ENCODE data around the gene PCF11.
A peak's percentile ranks its signal among the peaks of the same experiment; 100 is the strongest.
"Not testable (repeated sequence)": the region's sequence is repeated elsewhere in the genome, so short reads cannot be mapped to it uniquely, and the experiment has no call there.

The PCF11 gene

GRCh38 chr11:83194281-83195142, 37.6 kb downstream of the PCF11 start:
- H3K4me2 ChIP-seq (ENCODE audit: low read length): peak overlapping the region; percentile 99
- H3K27me3 ChIP-seq (ENCODE audit: control insufficient read depth, insufficient read depth, low read length): no peaks in the 10 kb centered on the region
- peak overlapping the region; percentile 91 for H3K4me3 ChIP-seq (ENCODE audit: low read length)
- H3K36me3 ChIP-seq (ENCODE audit: insufficient read depth, low read length): peaks cover 21% of the 10 kb centered on the region
- H3K9ac ChIP-seq (ENCODE audit: low read depth, low read length): peak overlapping the region; percentile 97
- H3K9me3 ChIP-seq (replicated peaks; ENCODE audit: low read length): no peaks in the 10 kb centered on the region
- H3K4me1 ChIP-seq (ENCODE audit: control insufficient read depth, insufficient read depth, low read length): peaks cover 19% of the 10 kb centered on the region

- peak overlapping the region; percentile 97 for H3K9ac ChIP-seq (ENCODE audit: low read depth, low read length)
- H3K4me3 ChIP-seq (ENCODE audit: low read length): peak overlapping the region; percentile 91
- H3K4me2 ChIP-seq (ENCODE audit: low read length): peak overlapping the region; percentile 99
- no peaks in the 10 kb centered on the region for H3K9me3 ChIP-seq (replicated peaks; ENCODE audit: low read length)
- H3K36me3 ChIP-seq (ENCODE audit: insufficient read depth, low read length): peaks cover 21% of the 10 kb centered on the region
- H3K4me1 ChIP-seq (ENCODE audit: control insufficient read depth, insufficient read depth, low read length): peaks cover 19% of the 10 kb centered on the region
- no peaks in the 10 kb centered on the region for H3K27me3 ChIP-seq (ENCODE audit: control insufficient read depth, insufficient read depth, low read length)
These were observed 38.2 kb downstream of the PCF11 start for GRCh38 chr11:83195143-83195466.

- H3K4me2 ChIP-seq (ENCODE audit: low read length): peak overlapping the region; percentile 99
- peaks cover 19% of the 10 kb centered on the region for H3K4me1 ChIP-seq (ENCODE audit: control insufficient read depth, insufficient read depth, low read length)
- H3K9me3 ChIP-seq (replicated peaks; ENCODE audit: low read length): no peaks in the 10 kb centered on the region
- H3K4me3 ChIP-seq (ENCODE audit: low read length): peak overlapping the region; percentile 91
- no peaks in the 10 kb centered on the region for H3K27me3 ChIP-seq (ENCODE audit: control insufficient read depth, insufficient read depth, low read length)
- H3K36me3 ChIP-seq (ENCODE audit: insufficient read depth, low read length): peaks cover 16% of the 10 kb centered on the region
- no peak overlapping the region for H3K9ac ChIP-seq (ENCODE audit: low read depth, low read length)
These were observed 38.7 kb downstream of the PCF11 start for GRCh38 chr11:83195649-83196048.

DNA sequence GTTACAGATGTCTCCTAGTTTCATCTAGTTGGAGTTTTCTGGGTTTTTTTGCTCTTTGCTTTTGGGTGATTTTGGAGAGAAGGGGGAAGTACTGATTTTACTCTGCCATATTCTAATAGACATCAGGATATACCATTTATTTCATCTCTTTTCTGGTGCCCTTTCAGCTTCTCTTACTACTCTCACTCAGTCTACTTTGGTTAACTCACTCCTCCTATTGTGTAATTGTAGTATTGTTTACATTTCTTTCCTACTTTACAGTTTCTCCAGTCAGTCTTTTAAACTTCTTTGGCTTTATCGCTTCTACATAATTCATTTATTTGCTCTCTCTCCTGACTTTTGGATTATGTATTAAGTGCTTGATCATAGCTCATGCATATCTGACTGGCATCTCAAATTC, 43.1 kb downstream of the PCF11 start:
- Histone ChIP-seq H3K36me3 (ENCODE audit: insufficient read depth, low read length) (peaks cover 8% of the 10 kb centered on the region), H3K4me1 (ENCODE audit: control insufficient read depth, insufficient read depth, low read length) (peaks cover 15% of the 10 kb centered on the region), H3K4me3 (ENCODE audit: low read length) (no peak overlapping the region), H3K4me2 (ENCODE audit: low read length) (no peak overlapping the region), H3K9me3 (replicated peaks; ENCODE audit: low read length) (no peaks in the 10 kb centered on the region), H3K27me3 (ENCODE audit: control insufficient read depth, insufficient read depth, low read length) (no peaks in the 10 kb centered on the region), H3K9ac (ENCODE audit: low read depth, low read length) (no peak overlapping the region)

DNA sequence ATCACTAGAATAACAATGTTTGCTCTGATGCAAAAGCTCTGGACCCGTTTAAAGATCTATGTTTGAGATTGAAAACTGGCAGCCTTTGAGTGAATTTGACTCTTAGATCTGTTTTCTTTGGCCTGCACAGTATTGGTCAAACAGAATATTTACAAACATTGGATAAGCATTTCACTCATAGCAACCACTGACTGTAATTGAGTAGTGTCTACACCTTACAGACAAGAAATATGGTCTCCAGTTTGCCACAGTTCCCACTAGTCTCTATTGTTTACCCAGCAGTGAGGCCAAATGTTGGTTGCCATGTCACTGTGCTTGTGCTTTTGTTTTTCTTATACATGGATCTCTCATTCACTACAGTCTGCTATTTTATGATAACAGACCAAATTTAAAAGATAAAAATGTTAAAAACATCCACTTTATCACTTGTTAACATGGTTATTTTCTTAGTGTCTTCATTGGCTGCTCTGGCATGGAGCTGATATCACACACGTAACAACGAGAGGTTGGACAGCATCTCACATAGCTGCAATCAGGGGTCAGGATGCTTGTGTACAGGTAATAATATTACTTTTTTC, 48.8 kb downstream of the PCF11 start:
- no peak overlapping the region for H3K4me3 ChIP-seq (ENCODE audit: low read length)
- H3K9ac ChIP-seq (ENCODE audit: low read depth, low read length): no peak overlapping the region
- H3K27me3 ChIP-seq (ENCODE audit: control insufficient read depth, insufficient read depth, low read length): no peaks in the 10 kb centered on the region
- no peaks in the 10 kb centered on the region for H3K4me1 ChIP-seq (ENCODE audit: control insufficient read depth, insufficient read depth, low read length)
- H3K9me3 ChIP-seq (replicated peaks; ENCODE audit: low read length): no peaks in the 10 kb centered on the region
- no peak overlapping the region for H3K4me2 ChIP-seq (ENCODE audit: low read length)
- H3K36me3 ChIP-seq (ENCODE audit: insufficient read depth, low read length): peaks cover 3% of the 10 kb centered on the region

DNA sequence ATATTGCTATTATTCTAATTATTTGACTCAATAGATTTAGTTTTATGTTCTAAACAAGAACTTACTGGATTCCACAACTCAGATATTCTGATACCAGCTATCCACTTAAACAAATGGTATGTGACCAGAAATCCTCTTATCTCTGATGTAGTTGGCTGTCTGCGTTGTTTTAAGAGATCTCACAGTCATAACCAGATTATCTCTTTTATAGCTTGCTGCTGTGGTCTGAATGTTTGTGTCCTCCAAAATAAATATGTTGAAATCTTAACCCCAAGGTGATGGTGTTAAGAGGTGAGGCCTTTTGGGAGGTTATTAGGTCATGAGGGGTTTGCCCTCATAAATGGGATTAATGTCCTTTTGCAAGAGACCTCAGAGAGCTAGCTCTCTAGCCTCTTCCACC, 49.3 kb downstream of the PCF11 start:
- no peaks in the 10 kb centered on the region for H3K4me1 ChIP-seq (ENCODE audit: control insufficient read depth, insufficient read depth, low read length)
- peaks cover 3% of the 10 kb centered on the region for H3K36me3 ChIP-seq (ENCODE audit: insufficient read depth, low read length)
- H3K27me3 ChIP-seq (ENCODE audit: control insufficient read depth, insufficient read depth, low read length): no peaks in the 10 kb centered on the region
- no peaks in the 10 kb centered on the region for H3K9me3 ChIP-seq (replicated peaks; ENCODE audit: low read length)
- no peak overlapping the region for H3K9ac ChIP-seq (ENCODE audit: low read depth, low read length)
- no peak overlapping the region for H3K4me2 ChIP-seq (ENCODE audit: low read length)
- no peak overlapping the region for H3K4me3 ChIP-seq (ENCODE audit: low read length)

- not testable (repeated sequence) for H3K4me1 ChIP-seq (ENCODE audit: control insufficient read depth, insufficient read depth, low read length); H3K9ac ChIP-seq (ENCODE audit: low read depth, low read length)
These were observed 49.9 kb downstream of the PCF11 start for GRCh38 chr11:83206771-83207382.

GRCh38 chr11:83219095-83219494, 62.2 kb downstream of the PCF11 start:
- H3K9me3 ChIP-seq (replicated peaks; ENCODE audit: low read length): no peaks in the 10 kb centered on the region
- H3K27me3 ChIP-seq (ENCODE audit: control insufficient read depth, insufficient read depth, low read length): no peaks in the 10 kb centered on the region
- no peaks in the 10 kb centered on the region for H3K36me3 ChIP-seq (ENCODE audit: insufficient read depth, low read length)
- no peak overlapping the region for H3K4me2 ChIP-seq (ENCODE audit: low read length)
- no peak overlapping the region for H3K9ac ChIP-seq (ENCODE audit: low read depth, low read length)
- H3K4me1 ChIP-seq (ENCODE audit: control insufficient read depth, insufficient read depth, low read length): peaks cover 5% of the 10 kb centered on the region
- no peak overlapping the region for H3K4me3 ChIP-seq (ENCODE audit: low read length)

More at GRCh38 chr11:83206771-83207382, 49.9 kb downstream of the PCF11 start:
- not testable (repeated sequence) for H3K4me3 ChIP-seq (ENCODE audit: low read length); H3K36me3 ChIP-seq (ENCODE audit: insufficient read depth, low read length); H3K27me3 ChIP-seq (ENCODE audit: control insufficient read depth, insufficient read depth, low read length); H3K9me3 ChIP-seq (replicated peaks; ENCODE audit: low read length); H3K4me2 ChIP-seq (ENCODE audit: low read length)

DNA sequence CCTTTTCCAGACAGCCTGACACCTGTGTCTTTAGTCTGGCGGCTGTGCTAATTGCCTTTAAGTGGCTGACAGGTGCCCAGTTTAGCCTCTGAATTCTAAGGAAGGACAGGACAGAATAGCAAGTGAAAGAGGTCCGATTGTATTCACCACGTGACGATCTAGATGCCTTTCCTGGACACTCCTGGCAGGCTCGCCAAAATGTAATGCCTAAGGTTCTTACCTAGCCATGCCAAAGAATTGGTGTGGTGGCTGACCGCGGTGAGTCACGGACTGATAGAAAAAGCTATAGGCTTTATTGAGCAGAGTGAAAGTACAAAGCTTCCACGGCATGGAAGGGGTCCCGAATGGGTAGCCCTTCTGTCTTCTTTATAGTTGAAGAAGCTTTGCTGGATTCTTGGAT, 63.3 kb downstream of the PCF11 start:
- H3K4me1 ChIP-seq (ENCODE audit: control insufficient read depth, insufficient read depth, low read length): peaks cover 5% of the 10 kb centered on the region
- no peaks in the 10 kb centered on the region for H3K27me3 ChIP-seq (ENCODE audit: control insufficient read depth, insufficient read depth, low read length)
- no peak overlapping the region for H3K4me3 ChIP-seq (ENCODE audit: low read length)
- no peak overlapping the region for H3K4me2 ChIP-seq (ENCODE audit: low read length)
- no peaks in the 10 kb centered on the region for H3K9me3 ChIP-seq (replicated peaks; ENCODE audit: low read length)
- H3K9ac ChIP-seq (ENCODE audit: low read depth, low read length): no peak overlapping the region
- H3K36me3 ChIP-seq (ENCODE audit: insufficient read depth, low read length): no peaks in the 10 kb centered on the region

GRCh38 chr11:83221694-83222093, 64.8 kb downstream of the PCF11 start:
- Histone ChIP-seq H3K9me3 (replicated peaks; ENCODE audit: low read length) (no peaks in the 10 kb centered on the region), H3K27me3 (ENCODE audit: control insufficient read depth, insufficient read depth, low read length) (no peaks in the 10 kb centered on the region), H3K9ac (ENCODE audit: low read depth, low read length) (no peak overlapping the region), H3K4me3 (ENCODE audit: low read length) (no peak overlapping the region), H3K36me3 (ENCODE audit: insufficient read depth, low read length) (no peaks in the 10 kb centered on the region), H3K4me2 (ENCODE audit: low read length) (no peak overlapping the region), H3K4me1 (ENCODE audit: control insufficient read depth, insufficient read depth, low read length) (peaks cover 5% of the 10 kb centered on the region)

DNA sequence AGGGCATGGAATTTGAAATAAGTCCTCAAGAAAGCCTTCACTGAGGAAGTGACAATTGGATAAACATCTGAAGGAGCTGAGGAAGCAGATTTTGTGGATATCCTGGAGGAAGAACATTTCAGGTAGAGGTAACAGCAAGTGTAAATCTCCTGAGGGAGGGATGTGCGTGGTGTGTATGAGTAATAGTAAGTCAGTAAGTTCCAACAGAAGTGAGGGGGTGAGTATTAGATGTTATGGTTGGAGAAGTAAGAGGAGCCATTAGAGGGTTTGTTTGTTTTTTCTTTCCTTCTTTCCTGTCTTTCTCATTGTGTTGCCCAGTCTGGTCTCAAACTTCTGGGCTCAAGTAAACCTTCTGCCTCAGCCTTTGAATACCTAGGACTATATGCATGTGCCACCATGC, 65.6 kb downstream of the PCF11 start:
- Histone ChIP-seq H3K36me3 (ENCODE audit: insufficient read depth, low read length) (no peaks in the 10 kb centered on the region), H3K9ac (ENCODE audit: low read depth, low read length) (no peak overlapping the region)

More for the DNA sequence above, 65.6 kb downstream of the PCF11 start:
- Histone ChIP-seq H3K4me2 (ENCODE audit: low read length) (no peak overlapping the region), H3K4me3 (ENCODE audit: low read length) (no peak overlapping the region), H3K4me1 (ENCODE audit: control insufficient read depth, insufficient read depth, low read length) (peaks cover 5% of the 10 kb centered on the region), H3K9me3 (replicated peaks; ENCODE audit: low read length) (no peaks in the 10 kb centered on the region), H3K27me3 (ENCODE audit: control insufficient read depth, insufficient read depth, low read length) (no peaks in the 10 kb centered on the region)
